Measurements from ENCODE around the gene TRPC4AP.
A peak's percentile ranks its signal among the peaks of the same experiment; 100 is the strongest.
"Not testable (repeated sequence)": the region's sequence is repeated elsewhere in the genome, so short reads cannot be mapped to it uniquely, and the experiment has no call there.

TRPC4AP gene, protein sequence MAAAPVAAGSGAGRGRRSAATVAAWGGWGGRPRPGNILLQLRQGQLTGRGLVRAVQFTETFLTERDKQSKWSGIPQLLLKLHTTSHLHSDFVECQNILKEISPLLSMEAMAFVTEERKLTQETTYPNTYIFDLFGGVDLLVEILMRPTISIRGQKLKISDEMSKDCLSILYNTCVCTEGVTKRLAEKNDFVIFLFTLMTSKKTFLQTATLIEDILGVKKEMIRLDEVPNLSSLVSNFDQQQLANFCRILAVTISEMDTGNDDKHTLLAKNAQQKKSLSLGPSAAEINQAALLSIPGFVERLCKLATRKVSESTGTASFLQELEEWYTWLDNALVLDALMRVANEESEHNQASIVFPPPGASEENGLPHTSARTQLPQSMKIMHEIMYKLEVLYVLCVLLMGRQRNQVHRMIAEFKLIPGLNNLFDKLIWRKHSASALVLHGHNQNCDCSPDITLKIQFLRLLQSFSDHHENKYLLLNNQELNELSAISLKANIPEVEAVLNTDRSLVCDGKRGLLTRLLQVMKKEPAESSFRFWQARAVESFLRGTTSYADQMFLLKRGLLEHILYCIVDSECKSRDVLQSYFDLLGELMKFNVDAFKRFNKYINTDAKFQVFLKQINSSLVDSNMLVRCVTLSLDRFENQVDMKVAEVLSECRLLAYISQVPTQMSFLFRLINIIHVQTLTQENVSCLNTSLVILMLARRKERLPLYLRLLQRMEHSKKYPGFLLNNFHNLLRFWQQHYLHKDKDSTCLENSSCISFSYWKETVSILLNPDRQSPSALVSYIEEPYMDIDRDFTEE

DNA sequence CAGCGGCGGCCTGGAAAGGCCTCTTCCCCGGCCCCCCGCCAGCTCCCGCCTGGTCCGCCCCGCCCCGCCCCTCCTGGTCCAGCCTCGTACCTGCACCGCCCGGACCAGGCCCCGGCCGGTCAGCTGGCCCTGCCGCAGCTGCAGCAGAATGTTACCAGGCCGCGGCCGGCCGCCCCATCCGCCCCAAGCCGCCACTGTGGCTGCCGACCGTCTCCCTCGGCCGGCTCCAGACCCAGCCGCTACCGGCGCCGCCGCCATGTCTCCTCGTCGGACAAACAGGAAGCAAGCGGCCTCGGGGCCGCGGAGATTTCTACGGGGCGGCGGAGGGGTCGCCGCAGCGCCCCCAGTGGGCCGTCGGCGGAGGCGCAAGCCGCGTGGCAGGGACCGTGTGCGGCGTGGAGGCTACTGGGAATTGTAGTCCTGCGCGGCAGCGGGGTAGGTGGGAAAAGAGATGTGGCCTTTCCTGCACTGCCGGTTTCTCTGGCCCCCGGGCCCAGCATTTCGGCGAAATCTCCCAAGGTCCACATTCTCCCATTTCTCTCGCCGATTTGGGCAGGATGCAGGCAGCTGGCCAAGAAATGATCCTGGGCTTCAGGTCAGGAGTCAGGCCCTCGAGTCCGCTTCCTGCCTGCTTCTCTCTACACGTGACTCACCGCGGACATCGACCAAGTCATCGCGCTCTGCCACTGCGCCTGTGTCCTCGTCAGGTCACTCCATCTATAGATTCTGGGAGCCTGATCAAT lies at the start of gene TRPC4AP:
TSS of gene TRPC4AP (minus strand) at position 284 of the 743 bp plus-strand sequence. CDS start at position 258, 26 bp downstream.
- FAIRE-seq (no peak), DNase-seq (ENCODE audit: low spot score) (peak; percentile 84)

GRCh38 chr20:35135867-35136586 lies 43.4 kb upstream of the TRPC4AP start:
- DNase-seq (ENCODE audit: low spot score) (peak; percentile 51), FAIRE-seq (no peak)

DNA sequence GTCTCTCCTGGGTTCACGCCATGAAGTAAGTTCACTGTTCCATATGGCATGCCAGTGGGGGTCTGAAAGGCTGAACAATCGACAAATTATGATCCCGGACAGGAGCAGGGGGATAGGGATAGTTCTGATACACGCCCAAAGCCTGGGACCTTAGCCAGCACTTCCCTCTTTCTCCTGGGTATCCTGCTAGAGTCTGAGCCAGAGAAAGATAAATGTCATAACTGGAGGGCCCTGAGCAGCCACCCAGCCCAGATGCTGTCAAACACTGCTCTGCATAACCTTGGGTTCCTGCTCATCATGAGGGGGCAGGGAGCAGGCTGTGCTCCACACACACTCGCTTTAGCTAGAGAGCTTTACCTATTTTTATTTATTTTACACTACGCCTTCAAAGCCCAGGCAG lies 42.3 kb upstream of the TRPC4AP start:
- FAIRE-seq: no peak
- no peak for DNase-seq (ENCODE audit: low spot score)

GRCh38 chr20:35134472-35134871 lies 41.9 kb upstream of the TRPC4AP start:
- no peak for FAIRE-seq
- DNase-seq (ENCODE audit: low spot score): no peak

DNA sequence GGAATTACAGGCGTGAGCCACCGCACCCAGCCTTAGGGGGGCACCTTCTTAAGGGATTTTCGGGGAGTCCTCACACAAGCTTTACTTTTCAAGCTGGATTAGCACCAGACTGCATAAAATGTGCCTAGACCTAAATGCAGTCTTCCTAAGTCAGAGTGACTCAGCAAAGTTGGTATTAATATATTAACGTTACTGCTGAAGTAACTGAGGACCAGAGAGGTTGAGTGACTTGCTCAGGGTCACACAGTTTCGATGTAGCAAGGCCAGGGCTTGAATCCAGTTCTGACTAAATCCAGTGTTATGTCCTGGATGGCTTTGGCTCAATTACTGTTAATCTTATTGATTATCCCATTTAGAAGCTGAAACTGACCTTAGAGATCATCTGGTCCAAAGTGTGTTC lies 41.1 kb upstream of the TRPC4AP start:
- FAIRE-seq: no peak

DNA sequence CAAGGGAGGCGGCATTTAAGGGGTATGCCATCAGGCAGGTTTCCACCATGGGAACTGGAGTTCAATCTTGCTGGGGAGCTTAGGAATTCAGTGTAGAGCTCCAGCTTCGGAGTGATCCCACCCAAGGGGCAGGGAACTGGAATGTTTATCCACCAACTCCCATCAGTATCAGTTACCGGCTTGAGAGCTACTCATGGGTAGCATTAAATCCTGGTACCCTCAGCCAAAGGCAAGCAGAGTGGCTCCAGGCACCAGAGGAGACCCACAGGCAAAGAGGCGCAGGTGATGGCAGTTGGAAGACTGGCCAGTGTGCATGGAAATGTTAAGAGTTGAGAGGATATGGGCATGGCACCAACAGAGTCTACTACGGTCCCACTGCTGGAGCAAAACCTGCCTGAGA lies 40.4 kb upstream of the TRPC4AP start:
- FAIRE-seq: no peak
- DNase-seq (ENCODE audit: low spot score): no peak

More for the DNA sequence above, 41.1 kb upstream of the TRPC4AP start:
- DNase-seq (ENCODE audit: low spot score): no peak

DNA sequence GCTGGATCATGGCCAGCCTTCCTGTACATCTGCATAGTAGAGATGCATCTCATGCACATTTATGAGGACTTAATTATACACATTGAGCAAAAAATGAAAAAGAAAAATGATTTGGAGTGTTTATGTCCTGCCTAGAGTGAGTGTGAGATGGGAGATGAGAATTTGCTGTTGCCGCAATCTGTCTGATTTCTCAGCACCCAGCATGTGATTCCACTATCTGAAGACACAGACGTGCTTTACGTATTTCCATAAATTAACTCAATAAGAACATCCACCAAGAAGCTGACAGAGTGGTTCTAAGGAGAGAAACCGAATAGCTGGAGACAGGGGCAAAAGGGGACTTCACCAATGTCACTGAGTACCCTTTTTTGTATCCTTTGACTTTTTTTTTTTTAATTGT lies 39.3 kb upstream of the TRPC4AP start:
- no peak for DNase-seq (ENCODE audit: low spot score)
- no peak for FAIRE-seq

DNA sequence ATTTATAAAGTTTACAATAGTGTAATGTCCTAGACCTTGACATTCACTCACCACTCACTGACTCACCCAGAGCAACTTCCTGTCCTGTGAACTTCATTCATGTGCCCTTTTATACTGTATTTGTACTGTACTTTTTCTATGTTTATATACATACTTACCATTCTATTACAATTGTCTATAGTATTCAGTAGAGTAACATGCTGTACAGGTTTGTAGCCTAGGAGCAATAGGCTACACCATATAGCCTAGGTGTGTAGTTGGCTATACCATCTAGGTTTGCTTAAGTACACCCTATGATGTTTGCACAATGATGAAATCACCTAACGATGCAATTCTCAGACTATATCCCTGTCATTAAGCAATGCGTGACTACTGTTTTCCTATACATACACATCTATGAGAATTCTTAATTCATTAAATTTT lies 37.1 kb upstream of the TRPC4AP start:
- peak; percentile 60 for DNase-seq (ENCODE audit: low spot score)
- peak; percentile 72 for FAIRE-seq

- FAIRE-seq (no peak), DNase-seq (ENCODE audit: low spot score) (no peak)
Observed at GRCh38 chr20:35125753-35126152, 33.1 kb upstream of the TRPC4AP start.

- FAIRE-seq (no peak), DNase-seq (ENCODE audit: low spot score) (no peak)
Observed at GRCh38 chr20:35122756-35123405, 30.3 kb upstream of the TRPC4AP start.

- DNase-seq (ENCODE audit: low spot score): no peak
- no peak for FAIRE-seq
Observed at GRCh38 chr20:35121186-35121585, 28.6 kb upstream of the TRPC4AP start.

DNA sequence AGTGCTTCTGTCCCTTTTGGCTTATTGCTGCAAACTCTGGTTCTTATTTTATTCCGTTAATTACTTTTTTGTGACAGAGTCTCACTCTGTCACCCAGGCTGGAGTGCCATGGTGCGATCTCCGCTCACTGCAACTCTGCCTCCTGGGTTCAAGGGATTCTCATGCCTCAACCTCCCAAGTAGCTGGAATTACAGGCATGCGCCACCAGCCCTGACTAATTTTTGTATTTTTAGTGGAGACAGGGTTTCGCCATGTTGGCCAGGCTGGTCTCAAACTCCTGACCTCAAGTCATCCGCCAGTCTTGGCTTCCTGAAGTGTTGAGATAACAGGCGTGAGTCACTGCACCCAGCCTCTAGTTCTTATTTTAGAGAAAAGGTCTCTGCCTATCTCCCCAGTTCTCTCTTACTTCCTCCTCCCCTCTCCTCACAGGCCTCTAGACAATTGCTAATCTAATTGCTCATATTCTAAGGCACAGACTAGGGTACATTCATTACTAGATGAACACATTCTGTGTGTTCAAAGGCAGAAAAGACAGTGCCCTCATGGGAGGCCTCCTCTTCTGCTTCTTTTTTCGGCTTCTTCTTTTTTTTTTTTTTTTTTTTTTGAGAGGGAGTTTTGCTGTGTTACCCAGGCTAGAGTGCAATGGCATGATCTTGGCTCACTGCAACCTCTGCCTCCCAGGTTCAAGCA lies 27.6 kb upstream of the TRPC4AP start:
- FAIRE-seq (no peak), DNase-seq (ENCODE audit: low spot score) (peak; percentile 54)

- DNase-seq (ENCODE audit: low spot score) (no peak), FAIRE-seq (no peak)
Observed at GRCh38 chr20:35117629-35118028, 25.0 kb upstream of the TRPC4AP start.

GRCh38 chr20:35117196-35117595 lies 24.6 kb upstream of the TRPC4AP start:
- DNase-seq (ENCODE audit: low spot score): no peak
- FAIRE-seq: no peak

DNA sequence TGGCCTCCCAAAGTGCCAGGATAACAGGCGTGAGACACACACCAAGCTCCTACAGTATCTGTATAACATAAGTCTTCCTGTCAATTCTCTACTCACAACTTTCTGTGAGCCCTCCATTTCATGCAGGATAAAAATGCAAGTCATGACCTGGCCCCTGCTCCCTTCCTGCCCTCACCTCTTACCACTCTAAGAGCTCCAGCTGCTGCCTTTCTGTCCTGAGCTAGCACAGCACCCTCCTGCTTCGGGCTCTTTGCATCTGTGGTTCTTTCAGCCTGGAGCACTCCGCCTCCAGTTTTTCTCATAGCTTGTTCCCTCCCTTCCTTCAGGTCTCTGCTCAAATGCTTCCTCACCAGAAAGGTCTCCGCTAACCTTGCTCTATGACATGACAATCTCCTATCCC lies 23.7 kb upstream of the TRPC4AP start:
- DNase-seq (ENCODE audit: low spot score) (no peak), FAIRE-seq (no peak)

DNA sequence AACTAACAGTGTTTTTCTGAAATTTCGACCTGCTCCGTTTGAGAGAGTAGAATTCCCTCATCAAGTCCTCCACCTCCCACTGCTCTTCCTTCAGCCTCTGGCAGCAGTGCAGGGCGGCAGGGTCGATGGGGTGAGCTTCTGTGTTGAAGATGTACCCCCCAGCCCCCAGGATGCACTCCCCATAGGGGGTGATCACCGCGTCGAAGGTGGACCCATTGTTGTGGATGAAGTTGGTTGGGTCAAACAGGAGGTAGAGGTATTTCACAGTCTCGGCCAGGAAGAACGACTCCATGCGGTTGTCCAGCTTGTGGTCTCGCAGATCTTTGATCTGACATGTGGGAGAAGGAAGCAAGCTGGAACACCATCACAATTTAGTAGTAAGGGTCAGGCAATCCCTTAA lies 23.0 kb upstream of the TRPC4AP start:
- DNase-seq (ENCODE audit: low spot score) (no peak), FAIRE-seq (no peak)

DNA sequence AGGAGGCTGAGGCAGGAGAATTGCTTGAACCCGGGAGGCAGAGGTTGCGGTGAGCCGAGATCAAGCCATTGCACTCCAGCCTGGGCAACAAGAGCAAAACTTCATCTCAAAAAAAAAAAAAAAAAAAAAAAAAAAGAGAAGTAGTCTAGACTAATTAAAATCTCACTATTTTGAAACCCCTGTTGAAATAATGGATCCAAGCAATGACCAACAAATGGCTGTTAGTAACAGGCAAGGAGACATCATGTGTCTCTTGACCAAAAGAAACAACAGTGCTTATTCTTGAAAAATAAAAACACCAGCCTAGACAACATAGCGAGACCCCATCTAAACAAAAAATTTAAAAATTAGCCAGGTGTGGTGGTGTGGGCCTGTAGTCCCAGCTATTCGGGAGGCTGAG lies 19.7 kb upstream of the TRPC4AP start:
- DNase-seq (ENCODE audit: low spot score); FAIRE-seq: not testable (repeated sequence)

GRCh38 chr20:35111141-35111888 lies 18.7 kb upstream of the TRPC4AP start:
- FAIRE-seq (peak; percentile 88), DNase-seq (ENCODE audit: low spot score) (peak; percentile 93)

- FAIRE-seq: no peak
- no peak for DNase-seq (ENCODE audit: low spot score)
Observed at GRCh38 chr20:35108921-35109320, 16.3 kb upstream of the TRPC4AP start.

All from RCC 7860 (cell line).